Tibial nerve (tissue), 4 donors: ENCODE data around the gene ACTA1. TPM values are rescaled to one million over a fixed set of nuclear protein-coding genes. Genes with fewer than 3 reads are reported as not detected.

ENCODE experiments used
- DNase-seq, 2 donors: peaks; one replicate each; pipeline ENCODE4 v3.0.0-alpha.2; 2019; ENCODE audit warnings: low spot score in 2 of 2
- H3K27ac ChIP-seq, 4 donors: fragments of 200-600 bp; sonication (generic) in 3 of 4; one replicate each; pipeline ENCODE4 v1.5.1; 2017 to 2019; ENCODE audit warnings: mild to moderate bottlenecking in 1 of 4
- H3K27me3 ChIP-seq, 2 donors: fragments of 200-600 bp; sonication (generic) in 1 of 2; one replicate each; pipeline versions ENCODE4 v1.5.1 to v1.6.0; 2017 to 2019
- H3K36me3 ChIP-seq, 3 donors: fragments of 200-600 bp; sonication (generic); one replicate each; pipeline ENCODE4 v1.5.1; 2018 to 2019
- H3K4me1 ChIP-seq, 4 donors: fragments of 200-600 bp; sonication (generic) in 3 of 4; one replicate each; pipeline ENCODE4 v1.5.1; 2017 to 2019
- H3K4me3 ChIP-seq, 4 donors: fragments of 200-600 bp; sonication (generic) in 3 of 4; one replicate each; pipeline ENCODE4 v1.5.1; 2017 to 2019; ENCODE audit warnings: mild to moderate bottlenecking in 1 of 4, moderate library complexity in 1 of 4
- H3K9me3 ChIP-seq, 4 donors: fragments of 200-600 bp; sonication (generic) in 3 of 4; one replicate each; pipeline ENCODE4 v1.5.1; 2017 to 2019
- EP300 ChIP-seq, 2 donors: sonication (generic); formaldehyde crosslinking; IDR thresholded peaks; one replicate each; pipeline ENCODE4 v1.6.1; 2017; ENCODE audit warnings: antibody characterized with exemption in 2 of 2, mild to moderate bottlenecking in 1 of 2
- POLR2A ChIP-seq, 2 donors: fragments of 450-650 bp; IDR thresholded peaks; one replicate each; pipeline ENCODE4 v1.6.1; 2017; ENCODE audit warnings: antibody characterized with exemption in 2 of 2, mild to moderate bottlenecking in 2 of 2, moderate library complexity in 2 of 2
- WGBS, 2 donors: methylation state at CpG; one replicate each; pipeline ENCODE4 v1.1.5; 2018; 5-methylcytosine and 5-hydroxymethylcytosine counted together
- total RNA-seq, 4 donors: library from RNA; depleted of rRNA; stranded (reverse); fragments of >200 nt; gene quantifications; one replicate each; pipeline ENCODE4 v1.1.0, GENCODE V29; 2016
- TF ChIP-seq, protein P1 (sequence below), 5 experiments: fragments of 200-600 bp in 3 of 5; fragments of 450-650 bp in 2 of 5; sonication (generic) in 3 of 5; IDR thresholded peaks; one replicate each; pipeline ENCODE4 v1.5.1; 2016 to 2019; ENCODE audit warnings: antibody characterized with exemption in 5 of 5, mild to moderate bottlenecking in 3 of 5, moderate library complexity in 2 of 5

Gene ACTA1
- total RNA-seq, 4 donors from 2014 or later: 0.39 to 1.0 TPM; not detected in 2

DNA sequence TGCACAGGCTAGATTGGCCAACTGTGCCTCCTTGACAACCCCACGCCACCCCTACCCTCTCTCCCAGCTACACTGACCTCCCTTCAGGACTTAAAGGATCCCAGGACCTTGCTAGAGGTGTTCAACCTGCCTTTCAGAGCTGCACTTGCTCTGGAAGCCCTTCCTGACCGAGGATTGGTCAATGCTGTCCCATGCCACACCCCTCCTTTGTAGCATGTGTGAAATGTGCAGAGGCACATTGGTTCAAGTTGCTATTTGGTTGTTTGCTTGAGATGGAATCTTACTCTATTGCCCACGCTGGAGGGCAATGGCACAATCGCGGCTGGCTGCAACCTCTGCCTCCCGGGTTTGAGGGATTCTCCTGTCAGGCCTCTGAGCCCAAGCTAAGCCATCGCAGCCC lies 21.8 kb downstream of the ACTA1 start:
- peaks cover 0 to 45% (median 26%) of the 10 kb centered on the region in 4 donors for H3K4me1 ChIP-seq
- H3K27me3 ChIP-seq: peaks cover 0 to 33% of the 10 kb centered on the region in 2 donors
- DNase-seq: no peak
- no peaks in the 10 kb centered on the region for H3K36me3 ChIP-seq
- no peak overlapping the region for H3K27ac ChIP-seq
- no peak overlapping the region for H3K4me3 ChIP-seq
- H3K9me3 ChIP-seq: no peaks in the 10 kb centered on the region
- 82 to 83% methylated on average over 7 of the region's 7 CpGs for WGBS, 2 donors
- TF ChIP-seq, protein P1, sequence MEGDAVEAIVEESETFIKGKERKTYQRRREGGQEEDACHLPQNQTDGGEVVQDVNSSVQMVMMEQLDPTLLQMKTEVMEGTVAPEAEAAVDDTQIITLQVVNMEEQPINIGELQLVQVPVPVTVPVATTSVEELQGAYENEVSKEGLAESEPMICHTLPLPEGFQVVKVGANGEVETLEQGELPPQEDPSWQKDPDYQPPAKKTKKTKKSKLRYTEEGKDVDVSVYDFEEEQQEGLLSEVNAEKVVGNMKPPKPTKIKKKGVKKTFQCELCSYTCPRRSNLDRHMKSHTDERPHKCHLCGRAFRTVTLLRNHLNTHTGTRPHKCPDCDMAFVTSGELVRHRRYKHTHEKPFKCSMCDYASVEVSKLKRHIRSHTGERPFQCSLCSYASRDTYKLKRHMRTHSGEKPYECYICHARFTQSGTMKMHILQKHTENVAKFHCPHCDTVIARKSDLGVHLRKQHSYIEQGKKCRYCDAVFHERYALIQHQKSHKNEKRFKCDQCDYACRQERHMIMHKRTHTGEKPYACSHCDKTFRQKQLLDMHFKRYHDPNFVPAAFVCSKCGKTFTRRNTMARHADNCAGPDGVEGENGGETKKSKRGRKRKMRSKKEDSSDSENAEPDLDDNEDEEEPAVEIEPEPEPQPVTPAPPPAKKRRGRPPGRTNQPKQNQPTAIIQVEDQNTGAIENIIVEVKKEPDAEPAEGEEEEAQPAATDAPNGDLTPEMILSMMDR (IDR thresholded peaks at IDR 0.05): no peak
- TF ChIP-seq POLR2A (IDR thresholded peaks at IDR 0.05) (no peak), EP300 (IDR thresholded peaks at IDR 0.05) (no peak)

- H3K9me3 ChIP-seq: no peaks in the 10 kb centered on the region
- H3K27me3 ChIP-seq: peaks cover 0 to 38% of the 10 kb centered on the region in 2 donors
- H3K27ac ChIP-seq: peak overlapping the region in 1 of 4 donors; percentile 38
- no peaks in the 10 kb centered on the region for H3K36me3 ChIP-seq
- no peak overlapping the region for H3K4me3 ChIP-seq
- no peak for DNase-seq
- H3K4me1 ChIP-seq: peaks cover 0 to 50% (median 28%) of the 10 kb centered on the region in 4 donors
- 36 to 43% methylated on average over 11 of the region's 11 CpGs for WGBS, 2 donors
- TF ChIP-seq EP300 (IDR thresholded peaks at IDR 0.05): no peak
- no peak for TF ChIP-seq POLR2A (IDR thresholded peaks at IDR 0.05)
- TF ChIP-seq, protein P1 (IDR thresholded peaks at IDR 0.05): no peak
These were observed 22.3 kb downstream of the ACTA1 start for GRCh38 chr1:229411434-229412055.

- Histone ChIP-seq H3K4me3 (no peak overlapping the region), H3K4me1 (peaks cover 0 to 52% (median 28%) of the 10 kb centered on the region in 4 donors), H3K36me3 (no peaks in the 10 kb centered on the region), H3K27ac (peak overlapping the region in 2 of 4 donors; percentile 24 to 38), H3K9me3 (no peaks in the 10 kb centered on the region), H3K27me3 (peaks cover 0 to 45% of the 10 kb centered on the region in 2 donors)
- WGBS, 2 donors: 10 to 21% methylated on average over 14 of the region's 14 CpGs
- TF ChIP-seq, protein P1 (IDR thresholded peaks at IDR 0.05): peak in 1 of 5 experiments; percentile 9
- no peak for TF ChIP-seq POLR2A (IDR thresholded peaks at IDR 0.05)
- DNase-seq: no peak
These were observed 23.0 kb downstream of the ACTA1 start for GRCh38 chr1:229410692-229411433.

DNA sequence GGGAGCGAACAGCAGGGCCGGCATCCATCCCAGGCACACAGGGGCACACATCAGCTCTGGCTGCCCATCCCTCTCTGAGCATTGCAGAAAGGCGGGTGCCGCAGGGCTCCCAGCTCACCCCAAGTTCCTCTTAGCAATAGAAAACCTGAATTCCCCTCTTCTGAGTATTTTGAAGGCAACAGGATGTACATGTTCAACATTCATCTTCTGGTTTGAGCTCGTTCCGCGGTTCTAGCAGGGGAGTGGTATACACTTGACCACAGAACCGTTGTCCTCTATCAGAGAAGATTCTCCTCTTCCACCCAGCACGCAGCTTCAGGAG lies 23.6 kb downstream of the ACTA1 start:
- Histone ChIP-seq H3K27ac (peak overlapping the region in 1 of 4 donors; percentile 38), H3K27me3 (peaks cover 0 to 50% of the 10 kb centered on the region in 2 donors), H3K4me3 (no peak overlapping the region), H3K4me1 (peaks cover 0 to 52% (median 28%) of the 10 kb centered on the region in 4 donors), H3K36me3 (no peaks in the 10 kb centered on the region), H3K9me3 (no peaks in the 10 kb centered on the region)
- WGBS, 2 donors: 34 to 49% methylated on average over 8 to 9 of the region's 9 CpGs
- DNase-seq: no peak
- TF ChIP-seq EP300 (IDR thresholded peaks at IDR 0.05): no peak
- no peak for TF ChIP-seq POLR2A (IDR thresholded peaks at IDR 0.05)
- TF ChIP-seq, protein P1 (IDR thresholded peaks at IDR 0.05): no peak
